Mesothelial cell of epicardium (in vitro differentiated cells): ENCODE measurements around the gene RPL7L1. TPM values are rescaled to one million over a fixed set of nuclear protein-coding genes. Genes with fewer than 3 reads are reported as not detected.

ENCODE experiments used
- DNase-seq, 2 experiments: peaks; one replicate each; pipeline ENCODE4 v3.0.0; 2021; ENCODE audit warnings: low spot score in 2 of 2; ENCODE audit not compliant: unreplicated experiment in 2 of 2
- H3K27ac Mint-ChIP-seq: 2 replicates; pipeline ENCODE4 v1.8.0; 2021; ENCODE audit warnings: mixed read lengths
- H3K27me3 Mint-ChIP-seq: 2 replicates; pipeline ENCODE4 v1.8.0; 2021; ENCODE audit warnings: low read depth, mixed read lengths
- H3K36me3 Mint-ChIP-seq: 2 replicates; pipeline ENCODE4 v1.8.0; 2021; ENCODE audit warnings: mixed read lengths
- H3K4me1 Mint-ChIP-seq: 2 replicates; pipeline ENCODE4 v1.8.0; 2021; ENCODE audit warnings: mixed read lengths
- H3K4me3 Mint-ChIP-seq: 2 replicates; pipeline ENCODE4 v1.8.0; 2021; ENCODE audit warnings: mild to moderate bottlenecking, moderate library complexity, mixed read lengths
- H3K9me3 Mint-ChIP-seq: 2 replicates; pipeline ENCODE4 v1.8.0; 2021; ENCODE audit warnings: mixed read lengths
- CTCF ChIP-seq: fragments of 200-600 bp; sonication (generic); IDR thresholded peaks from one replicate; pipeline ENCODE4 v1.5.0; 2021; ENCODE audit warnings: antibody characterized with exemption; ENCODE audit not compliant: unreplicated experiment
- total RNA-seq: library from RNA; stranded (reverse); gene quantifications from 3 replicates; pipeline ENCODE4 v1.2.1, GENCODE V29; 2021

RPL7L1 gene
- total RNA-seq, 1 donor from 2014 or later: 89.2 TPM

- no peak overlapping the region for H3K27ac Mint-ChIP-seq
- H3K27me3 Mint-ChIP-seq: no peaks in the 10 kb centered on the region
- DNase-seq: no peak
- H3K4me1 Mint-ChIP-seq: peaks cover 12% of the 10 kb centered on the region
- no peaks in the 10 kb centered on the region for H3K36me3 Mint-ChIP-seq
- no peaks in the 10 kb centered on the region for H3K9me3 Mint-ChIP-seq
- TF ChIP-seq CTCF: no peak
- no peak overlapping the region for H3K4me3 Mint-ChIP-seq
Measured at GRCh38 chr6:42907336-42907735, 27.9 kb downstream of the RPL7L1 start.

DNA sequence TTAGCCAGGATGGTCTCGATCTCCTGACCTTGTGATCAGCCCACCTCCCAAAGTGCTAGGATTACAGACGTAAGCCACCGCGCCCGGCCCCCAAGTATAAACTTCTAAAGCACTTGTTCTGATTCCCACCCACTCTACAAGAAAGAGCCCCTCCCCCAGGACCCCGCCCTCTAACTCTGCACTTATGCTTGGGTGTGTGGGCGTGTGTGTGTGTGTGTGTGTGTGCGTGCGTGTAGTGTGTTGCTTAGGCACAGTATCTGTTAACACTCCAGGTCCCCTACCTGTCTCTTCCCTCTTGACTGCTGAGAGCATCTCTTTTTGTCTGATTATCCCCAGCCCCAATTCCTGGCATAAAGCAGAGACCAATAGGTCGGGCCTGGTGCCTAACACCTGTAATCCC, 30.4 kb downstream of the RPL7L1 start:
- no peak overlapping the region for H3K27ac Mint-ChIP-seq
- no peaks in the 10 kb centered on the region for H3K36me3 Mint-ChIP-seq
- no peak overlapping the region for H3K4me3 Mint-ChIP-seq
- H3K4me1 Mint-ChIP-seq: peaks cover 3% of the 10 kb centered on the region
- no peaks in the 10 kb centered on the region for H3K27me3 Mint-ChIP-seq
- no peak for DNase-seq
- no peaks in the 10 kb centered on the region for H3K9me3 Mint-ChIP-seq
- no peak for TF ChIP-seq CTCF

DNA sequence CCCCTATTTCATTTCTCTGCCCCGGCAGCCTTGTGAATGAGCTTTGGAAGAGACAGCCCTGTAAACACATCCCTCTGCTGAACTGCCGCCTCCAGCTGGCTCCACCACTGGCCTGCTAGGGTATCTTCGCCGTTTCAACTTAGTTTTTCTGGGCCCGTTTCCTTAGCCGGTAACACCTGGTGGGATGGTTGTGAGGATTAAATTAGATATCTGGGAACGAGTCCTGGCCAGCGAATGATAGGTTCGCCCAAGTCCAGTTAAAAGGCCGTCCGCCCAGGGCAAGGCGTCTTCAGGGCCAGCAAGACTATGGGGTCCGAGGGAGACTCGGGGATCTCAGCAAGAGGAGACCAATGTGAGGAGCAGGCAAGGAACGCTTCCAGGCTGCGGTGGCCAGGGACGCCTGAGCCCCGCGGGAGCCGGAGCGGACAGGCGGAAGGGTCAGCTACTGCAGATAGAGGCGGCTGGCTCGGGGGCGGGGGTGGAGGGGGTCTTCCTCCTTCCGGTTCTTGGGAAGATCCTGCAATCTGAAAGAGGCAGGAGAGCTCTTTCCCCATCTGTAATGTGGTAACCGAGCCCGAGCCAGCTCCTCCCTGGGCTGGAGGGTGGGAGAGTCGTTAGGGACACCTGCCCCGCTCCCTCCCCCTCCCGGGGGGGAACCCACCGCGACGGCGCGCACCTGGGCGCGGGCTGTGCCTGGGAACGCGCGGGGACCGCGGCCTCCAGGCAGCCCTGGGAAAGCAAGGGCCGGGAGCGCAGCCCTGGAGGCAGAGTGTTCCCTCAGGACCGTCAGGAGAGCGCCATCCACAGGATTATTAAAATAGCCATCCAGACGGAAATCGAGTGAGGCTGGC, 32.0 kb downstream of the RPL7L1 start:
- no peaks in the 10 kb centered on the region for H3K36me3 Mint-ChIP-seq
- DNase-seq: peak in 1 of 2 experiments; percentile 52
- H3K9me3 Mint-ChIP-seq: no peaks in the 10 kb centered on the region

DNA sequence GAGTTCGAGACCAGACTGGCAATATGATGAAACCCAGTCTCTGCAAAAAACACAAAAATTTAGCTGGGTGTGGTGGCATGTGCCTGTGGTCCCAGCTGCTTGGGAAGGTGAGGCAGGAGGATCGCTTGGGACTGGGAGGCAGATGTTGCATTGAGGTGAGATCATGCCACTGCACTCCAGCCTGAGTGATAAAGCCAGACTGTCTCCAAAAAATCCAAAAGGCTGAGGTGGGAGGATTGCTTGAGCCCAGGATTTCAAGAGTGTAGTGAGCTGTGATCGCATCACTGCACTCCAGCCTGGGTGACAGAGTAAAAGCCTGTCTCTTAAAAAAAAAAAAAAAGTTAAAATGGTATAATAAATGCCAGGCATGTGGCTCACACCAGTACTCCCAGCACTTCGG, 35.1 kb downstream of the RPL7L1 start:
- H3K4me3 Mint-ChIP-seq: no peak overlapping the region
- no peak overlapping the region for H3K27ac Mint-ChIP-seq
- H3K36me3 Mint-ChIP-seq: no peaks in the 10 kb centered on the region
- peaks cover 3% of the 10 kb centered on the region for H3K4me1 Mint-ChIP-seq
- TF ChIP-seq CTCF: no peak
- H3K27me3 Mint-ChIP-seq: no peaks in the 10 kb centered on the region
- no peaks in the 10 kb centered on the region for H3K9me3 Mint-ChIP-seq
- no peak for DNase-seq

More for the DNA sequence above, 32.0 kb downstream of the RPL7L1 start:
- Mint-ChIP-seq H3K27ac (peak overlapping the region; percentile 95), H3K4me3 (peak overlapping the region; percentile 80), H3K27me3 (no peaks in the 10 kb centered on the region), H3K4me1 (peaks cover 3% of the 10 kb centered on the region)
- TF ChIP-seq CTCF: no peak

GRCh38 chr6:42915732-42916131, 36.3 kb downstream of the RPL7L1 start, which contains the start of gene PTCRA:
Gene PTCRA (plus strand): TSS chr6:42916053. CDS start chr6:42916070, 17 bp downstream.
- Mint-ChIP-seq H3K27ac (no peak within 1 kb of the TSS), H3K9me3 (no peaks in the 10 kb centered on the region), H3K36me3 (no peaks in the 10 kb centered on the region), H3K4me3 (no peak within 1 kb of the TSS), H3K27me3 (no peaks in the 10 kb centered on the region), H3K4me1 (peaks cover 3% of the 10 kb centered on the region)
- no peak for DNase-seq
- TF ChIP-seq CTCF: no peak
